ENCODE results near the gene GIMAP4. TPM values are rescaled to one million over a fixed set of nuclear protein-coding genes. Genes with fewer than 3 reads are reported as not detected.

The GIMAP4 gene
- total and polyA plus RNA-seq, 3 donors from 2014 or later, result 5.8 to 13.3 (median 6.2) TPM

DNA sequence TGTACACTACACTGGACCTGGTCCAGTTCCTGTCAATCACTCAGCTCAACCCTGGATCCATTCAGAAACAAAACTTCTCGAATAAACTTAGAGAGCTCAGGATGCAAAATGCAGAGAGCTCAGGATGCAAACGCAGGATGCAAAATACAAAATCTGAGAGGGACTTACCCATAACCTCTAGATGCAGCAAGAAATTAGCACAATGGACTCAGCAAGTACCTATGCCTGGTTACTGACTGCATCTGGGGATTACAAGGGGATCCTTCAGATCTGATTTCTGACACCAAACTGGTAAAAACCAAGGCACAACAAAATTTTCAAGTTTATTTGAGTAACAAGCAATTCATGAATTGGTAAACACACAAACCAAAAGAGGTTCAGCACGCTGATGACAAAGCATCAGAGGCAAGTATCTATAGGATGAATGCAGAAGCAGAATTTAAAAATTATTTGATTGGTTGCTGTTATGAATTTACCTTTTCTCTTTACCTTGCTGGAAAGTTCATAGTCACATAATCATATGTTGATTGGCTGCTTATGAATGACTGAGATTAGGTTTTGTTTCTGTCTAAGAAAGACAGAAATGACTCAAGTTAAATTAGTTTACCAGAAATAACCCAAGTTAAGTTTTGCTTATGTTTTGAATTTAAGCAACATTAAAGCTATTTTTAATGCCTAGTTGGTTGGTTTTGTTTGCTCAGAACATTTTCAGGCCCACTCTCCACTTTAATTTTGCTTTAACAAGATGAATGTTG lies 53.6 kb downstream of the GIMAP4 start:
- Histone ChIP-seq H3K36me3 (ENCODE audit: low read depth, missing control alignments) (no peaks in the 10 kb centered on the region), H3K27me3 (no peaks in the 10 kb centered on the region), H3K27ac (no peak overlapping the region), H3K4me1 (no peaks in the 10 kb centered on the region), H3K4me3 (no peak overlapping the region), H3K9me3 (no peaks in the 10 kb centered on the region)
- DNase-seq, result no peak
- intact Hi-C loops (cut with DNase I; ENCODE audit: low total_unique reads), result no loop called here
- WGBS, 2 donors, result 74 to 79% methylated on average over 3 of the region's 3 CpGs
- TF ChIP-seq POLR2A (IDR thresholded peaks at IDR 0.05), result no peak

GRCh38 chr7:150621376-150621775 lies 54.2 kb downstream of the GIMAP4 start:
- WGBS, 2 donors, result 72 to 100% methylated on average over 1 of the region's 1 CpG
- no peaks in the 10 kb centered on the region for H3K27me3 ChIP-seq
- DNase-seq, result no peak
- TF ChIP-seq POLR2A (IDR thresholded peaks at IDR 0.05), result no peak
- H3K4me1 ChIP-seq, result no peaks in the 10 kb centered on the region
- H3K27ac ChIP-seq, result no peak overlapping the region
- intact Hi-C loops (cut with DNase I; ENCODE audit: low total_unique reads), result no loop called here
- no peaks in the 10 kb centered on the region for H3K9me3 ChIP-seq
- H3K4me3 ChIP-seq, result no peak overlapping the region
- no peaks in the 10 kb centered on the region for H3K36me3 ChIP-seq (ENCODE audit: low read depth, missing control alignments)

Other genes with a start within 250 kb of the GIMAP4 start
- gene LRRC61, start 244.0 kb upstream of the GIMAP4 start, total RNA-seq, result 10 to 100 TPM; 18.4 to 35.4 TPM
- gene LRRC61, start 244.0 kb upstream of the GIMAP4 start, polyA plus RNA-seq (ENCODE audit: insufficient read depth, low read depth, low replicate concordance), result 16.7 TPM
- 10 to 100 TPM in 1 of 2 donors, 1 to 10 TPM in 1; 6.1 to 13.0 TPM for gene ACTR3C, start 243.8 kb upstream of the GIMAP4 start, total RNA-seq
- gene ACTR3C, start 243.8 kb upstream of the GIMAP4 start, polyA plus RNA-seq (ENCODE audit: insufficient read depth, low read depth, low replicate concordance), result 12.2 TPM
- 10 to 100 TPM; 21.1 to 58.8 TPM for gene RARRES2, start 225.8 kb upstream of the GIMAP4 start, total RNA-seq
- gene RARRES2, start 225.8 kb upstream of the GIMAP4 start, polyA plus RNA-seq (ENCODE audit: insufficient read depth, low read depth, low replicate concordance), result 93.7 TPM
- gene REPIN1, start 198.6 kb upstream of the GIMAP4 start, total RNA-seq, result 10 to 100 TPM; 59.1 to 73.9 TPM
- gene REPIN1, start 198.6 kb upstream of the GIMAP4 start, polyA plus RNA-seq (ENCODE audit: insufficient read depth, low read depth, low replicate concordance), result 45.4 TPM
- gene ZNF775, start 188.1 kb upstream of the GIMAP4 start, total RNA-seq, result 10 to 100 TPM; 11.0 to 14.1 TPM
- 5.2 TPM for gene ZNF775, start 188.1 kb upstream of the GIMAP4 start, polyA plus RNA-seq (ENCODE audit: insufficient read depth, low read depth, low replicate concordance)
- 1 to 10 TPM; 3.8 TPM for gene GIMAP8, start 116.8 kb upstream of the GIMAP4 start, total RNA-seq
- 6.8 TPM for gene GIMAP8, start 116.8 kb upstream of the GIMAP4 start, polyA plus RNA-seq (ENCODE audit: insufficient read depth, low read depth, low replicate concordance)
- 1 to 10 TPM; 3.1 to 7.4 TPM for gene GIMAP7, start 52.5 kb upstream of the GIMAP4 start, total RNA-seq
- 3.4 TPM for gene GIMAP7, start 52.5 kb upstream of the GIMAP4 start, polyA plus RNA-seq (ENCODE audit: insufficient read depth, low read depth, low replicate concordance)
- 1 to 10 TPM; 3.9 to 6.1 TPM for gene GIMAP6, start 65.0 kb downstream of the GIMAP4 start, total RNA-seq
- 16.2 TPM for gene GIMAP6, start 65.0 kb downstream of the GIMAP4 start, polyA plus RNA-seq (ENCODE audit: insufficient read depth, low read depth, low replicate concordance)
- 1 to 10 TPM; 1.9 to 2.4 TPM for gene GIMAP2, start 118.3 kb downstream of the GIMAP4 start, total RNA-seq
- 6.5 TPM for gene GIMAP2, start 118.3 kb downstream of the GIMAP4 start, polyA plus RNA-seq (ENCODE audit: insufficient read depth, low read depth, low replicate concordance)
- gene GIMAP1, start 149.2 kb downstream of the GIMAP4 start, total RNA-seq, result 1 to 10 TPM; 1.4 to 1.7 TPM
- 2.8 TPM for gene GIMAP1, start 149.2 kb downstream of the GIMAP4 start, polyA plus RNA-seq (ENCODE audit: insufficient read depth, low read depth, low replicate concordance)
- 10 to 100 TPM in 1 of 2 donors, 1 to 10 TPM in 1; 8.4 to 10.6 TPM for gene GIMAP5, start 170.0 kb downstream of the GIMAP4 start, total RNA-seq
- 13.6 TPM for gene GIMAP5, start 170.0 kb downstream of the GIMAP4 start, polyA plus RNA-seq (ENCODE audit: insufficient read depth, low read depth, low replicate concordance)
- gene TMEM176B, start 233.0 kb downstream of the GIMAP4 start, total RNA-seq, result 1 to 10 TPM; 3.9 to 6.6 TPM
- gene TMEM176B, start 233.0 kb downstream of the GIMAP4 start, polyA plus RNA-seq (ENCODE audit: insufficient read depth, low read depth, low replicate concordance), result 69.3 TPM
- gene TMEM176A, start 233.4 kb downstream of the GIMAP4 start, total RNA-seq, result 1 to 10 TPM; 1.6 to 4.2 TPM
- 34.7 TPM for gene TMEM176A, start 233.4 kb downstream of the GIMAP4 start, polyA plus RNA-seq (ENCODE audit: insufficient read depth, low read depth, low replicate concordance)

Measured in testis (tissue), 3 donors.